ENCODE results near the gene ABCC9.

- TF ChIP-seq POLR2A (IDR thresholded peaks at IDR 0.05) (no peak), CTCF (IDR thresholded peaks at IDR 0.05) (no peak)
Measured at GRCh38 chr12:21852251-21852650, 89.0 kb downstream of the ABCC9 start.
